Neural cell (in vitro differentiated cells): ENCODE measurements around the gene SNX15.

Experiments used
- CTCF ChIP-seq: fragments of 450-650 bp; IDR thresholded peaks from 2 replicates; pipeline ENCODE4 v1.5.1; 2014; ENCODE audit warnings: antibody characterized with exemption, mild to moderate bottlenecking, moderate library complexity; ENCODE audit not compliant: poor library complexity, severe bottlenecking
- MXI1 ChIP-seq: fragments of 450-650 bp; conservative IDR thresholded peaks from 2 replicates; pipeline ENCODE4 v1.6.1; 2014; ENCODE audit warnings: antibody characterized with exemption, mild to moderate bottlenecking; ENCODE audit not compliant: poor library complexity, severe bottlenecking
- POLR2AphosphoS5 ChIP-seq: IDR thresholded peaks from 2 replicates; pipeline ENCODE4 v1.6.1; 2012
- TF ChIP-seq, protein P1 (sequence below): IDR thresholded peaks from 2 replicates; pipeline ENCODE4 v1.6.1; 2012; ENCODE audit warnings: borderline replicate concordance

- TF ChIP-seq CTCF (no peak), POLR2AphosphoS5 (no peak), MXI1 (no peak)
- TF ChIP-seq, protein P1, sequence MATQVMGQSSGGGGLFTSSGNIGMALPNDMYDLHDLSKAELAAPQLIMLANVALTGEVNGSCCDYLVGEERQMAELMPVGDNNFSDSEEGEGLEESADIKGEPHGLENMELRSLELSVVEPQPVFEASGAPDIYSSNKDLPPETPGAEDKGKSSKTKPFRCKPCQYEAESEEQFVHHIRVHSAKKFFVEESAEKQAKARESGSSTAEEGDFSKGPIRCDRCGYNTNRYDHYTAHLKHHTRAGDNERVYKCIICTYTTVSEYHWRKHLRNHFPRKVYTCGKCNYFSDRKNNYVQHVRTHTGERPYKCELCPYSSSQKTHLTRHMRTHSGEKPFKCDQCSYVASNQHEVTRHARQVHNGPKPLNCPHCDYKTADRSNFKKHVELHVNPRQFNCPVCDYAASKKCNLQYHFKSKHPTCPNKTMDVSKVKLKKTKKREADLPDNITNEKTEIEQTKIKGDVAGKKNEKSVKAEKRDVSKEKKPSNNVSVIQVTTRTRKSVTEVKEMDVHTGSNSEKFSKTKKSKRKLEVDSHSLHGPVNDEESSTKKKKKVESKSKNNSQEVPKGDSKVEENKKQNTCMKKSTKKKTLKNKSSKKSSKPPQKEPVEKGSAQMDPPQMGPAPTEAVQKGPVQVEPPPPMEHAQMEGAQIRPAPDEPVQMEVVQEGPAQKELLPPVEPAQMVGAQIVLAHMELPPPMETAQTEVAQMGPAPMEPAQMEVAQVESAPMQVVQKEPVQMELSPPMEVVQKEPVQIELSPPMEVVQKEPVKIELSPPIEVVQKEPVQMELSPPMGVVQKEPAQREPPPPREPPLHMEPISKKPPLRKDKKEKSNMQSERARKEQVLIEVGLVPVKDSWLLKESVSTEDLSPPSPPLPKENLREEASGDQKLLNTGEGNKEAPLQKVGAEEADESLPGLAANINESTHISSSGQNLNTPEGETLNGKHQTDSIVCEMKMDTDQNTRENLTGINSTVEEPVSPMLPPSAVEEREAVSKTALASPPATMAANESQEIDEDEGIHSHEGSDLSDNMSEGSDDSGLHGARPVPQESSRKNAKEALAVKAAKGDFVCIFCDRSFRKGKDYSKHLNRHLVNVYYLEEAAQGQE = no peak
Observed at GRCh38 chr11:65034423-65034822, 7.2 kb downstream of the SNX15 start.
